ENCODE measurements around the gene ADARB2.
A peak's percentile ranks its signal among the peaks of the same experiment; 100 is the strongest.
"Not testable (repeated sequence)": the region's sequence is repeated elsewhere in the genome, so short reads cannot be mapped to it uniquely, and the experiment has no call there.

Gene ADARB2

GRCh38 chr10:1451362-1451888, 285.9 kb downstream of the ADARB2 start:
- DNase-seq: no peak

- no peak for DNase-seq
These were observed 287.6 kb downstream of the ADARB2 start for GRCh38 chr10:1449572-1450205.

GRCh38 chr10:1449021-1449420, 288.3 kb downstream of the ADARB2 start:
- DNase-seq: no peak

GRCh38 chr10:1448252-1448930, 288.9 kb downstream of the ADARB2 start:
- DNase-seq: no peak

- DNase-seq: no peak
These were observed 292.5 kb downstream of the ADARB2 start for GRCh38 chr10:1444826-1445225.

GRCh38 chr10:1440897-1441296, 296.4 kb downstream of the ADARB2 start:
- no peak for DNase-seq

GRCh38 chr10:1434912-1435692, 302.2 kb downstream of the ADARB2 start:
- no peak for DNase-seq

GRCh38 chr10:1434202-1434601, 303.1 kb downstream of the ADARB2 start:
- DNase-seq: no peak

- no peak for DNase-seq
These were observed 305.2 kb downstream of the ADARB2 start for GRCh38 chr10:1432161-1432560.

- DNase-seq: no peak
These were observed 306.1 kb downstream of the ADARB2 start for GRCh38 chr10:1431229-1431628.

- DNase-seq: not testable (repeated sequence)
These were observed 309.7 kb downstream of the ADARB2 start for GRCh38 chr10:1427521-1428186.

- DNase-seq: no peak
These were observed 310.5 kb downstream of the ADARB2 start for GRCh38 chr10:1426786-1427185.

- DNase-seq: no peak
These were observed 311.4 kb downstream of the ADARB2 start for GRCh38 chr10:1425879-1426278.

GRCh38 chr10:1424648-1425047, 312.7 kb downstream of the ADARB2 start:
- DNase-seq: no peak

GRCh38 chr10:1423676-1424253, 313.6 kb downstream of the ADARB2 start:
- no peak for DNase-seq

GRCh38 chr10:1422275-1422674, 315.1 kb downstream of the ADARB2 start:
- no peak for DNase-seq

- peak; percentile 82 to 84 for DNase-seq
These were observed 316.5 kb downstream of the ADARB2 start for GRCh38 chr10:1420661-1421362.

GRCh38 chr10:1419796-1420610, 317.3 kb downstream of the ADARB2 start:
- no peak for DNase-seq

GRCh38 chr10:1418031-1418550, 319.2 kb downstream of the ADARB2 start:
- no peak for DNase-seq

GRCh38 chr10:1417574-1417973, 319.8 kb downstream of the ADARB2 start:
- no peak for DNase-seq
